ENCODE results near the gene ZNF324B. TPM values are rescaled to one million over a fixed set of nuclear protein-coding genes. Genes with fewer than 3 reads are reported as not detected.

ZNF324B gene
- total and polyA plus RNA-seq, 2 donors (not counting 3 experiments of a cell fraction or from before 2014, with no cell fraction given) = 3.4 to 6.9 TPM

GRCh38 chr19:58416604-58417003, 34.8 kb upstream of the ZNF324B start:
- dilution Hi-C loops (cut with MboI; ENCODE audit: extremely low pct_ligation_motif_present, low sequenced_read_pairs) = no loop called here
- BruUV-seq (replicated peaks) = no TSS peak

More at GRCh38 chr19:58416604-58417003, 34.8 kb upstream of the ZNF324B start:
- intact Hi-C loops (cut with micrococcal nuclease) = no loop called here
- peaks cover 15 to 18% of the 10 kb centered on the region in 2 experiments for H3K36me3 ChIP-seq (ENCODE audit: control insufficient read depth in 2 of 2, extremely low read depth in 1 of 2, insufficient read depth in 2 of 2, low read length in 2 of 2)
- no peak overlapping the region for H3K4me3 ChIP-seq (replicated peaks in 1 of 3; ENCODE audit: insufficient read depth in 1 of 3, low read depth in 1 of 3, low read length in 3 of 3)
- no peak overlapping the region for H2AFZ ChIP-seq (ENCODE audit: low read depth, low read length)
- CTCF ChIA-PET = interaction anchor here (1.0 kb wide), 1 partner anchor 8 kb away, joined by 4 read pairs; the partner anchor contains the start of gene ZNF584
- TF ChIP-seq JUN (IDR thresholded peaks at IDR 0.05; ENCODE audit: borderline replicate concordance, insufficient read depth, insufficient read length, low read depth) (no peak), MAX (IDR thresholded peaks at IDR 0.05; ENCODE audit: insufficient read depth, insufficient read length) (no peak), EZH2 (IDR thresholded peaks at IDR 0.05; ENCODE audit: borderline replicate concordance, low read depth, low read length, severe bottlenecking) (no peak), CTCF (IDR thresholded peaks at IDR 0.05; ENCODE audit: extremely low read depth in 1 of 2, insufficient read depth in 1 of 2, low read depth in 1 of 2, low read length in 2 of 2) (no peak), GATA2 (IDR thresholded peaks at IDR 0.05; ENCODE audit: insufficient read depth, insufficient read length, low read depth, low read length) (no peak), POLR2A (IDR thresholded peaks at IDR 0.05; ENCODE audit: low read depth, low read length) (no peak), MYC (IDR thresholded peaks at IDR 0.05; ENCODE audit: low read depth, low read length) (no peak), FOS (IDR thresholded peaks at IDR 0.05; ENCODE audit: borderline replicate concordance, insufficient read depth, low read length) (no peak), POLR2AphosphoS5 (IDR thresholded peaks at IDR 0.05; ENCODE audit: insufficient read depth, low read depth, low read length) (no peak)
- no peak overlapping the region for H3K9ac ChIP-seq (replicated peaks; ENCODE audit: extremely low read depth, insufficient read depth, low read length)
- H3K4me2 ChIP-seq (ENCODE audit: insufficient read depth, low read length) = no peak overlapping the region
- H3K27ac ChIP-seq (ENCODE audit: insufficient read depth, low read depth, low read length) = no peak overlapping the region
- H3K4me1 ChIP-seq (ENCODE audit: control insufficient read depth, extremely low read depth, insufficient read depth, low read length) = no peaks in the 10 kb centered on the region
- H3K79me2 ChIP-seq (ENCODE audit: control insufficient read depth, insufficient read depth, low read length) = no peaks in the 10 kb centered on the region
- H3K9me1 ChIP-seq (replicated peaks; ENCODE audit: control insufficient read depth, extremely low read depth, insufficient read depth, low read length) = no peaks in the 10 kb centered on the region
- no peak for DNase-seq (ENCODE audit: low read depth, low spot score)
- POLR2A ChIA-PET = no interaction called here
- no peak for FAIRE-seq
- H4K20me1 ChIP-seq (replicated peaks; ENCODE audit: control insufficient read depth, extremely low read depth, insufficient read depth, low read length) = no peaks in the 10 kb centered on the region
- H3K9me3 ChIP-seq (replicated peaks; ENCODE audit: control insufficient read depth, insufficient read depth, low read length) = peaks cover 12% of the 10 kb centered on the region
- H3K27me3 ChIP-seq (ENCODE audit: control insufficient read depth in 2 of 2, insufficient read depth in 2 of 2, low read length in 2 of 2) = no peaks in the 10 kb centered on the region
